T-helper 1 cell (primary cell): ENCODE results near the gene NRXN2.

ENCODE experiments used
- DNase-seq, 5 donors: peaks; one replicate each; pipeline ENCODE4 v3.0.0-alpha.2; 2012 to 2020

The NRXN2 gene

GRCh38 chr11:64560941-64561340, 162.1 kb downstream of the NRXN2 start:
- no peak for DNase-seq

GRCh38 chr11:64560139-64560771, 162.7 kb downstream of the NRXN2 start:
- DNase-seq: no peak

GRCh38 chr11:64559351-64560138, 163.5 kb downstream of the NRXN2 start:
- no peak for DNase-seq

- no peak for DNase-seq
These were observed 164.1 kb downstream of the NRXN2 start for GRCh38 chr11:64558869-64559268.

GRCh38 chr11:64558065-64558745, 164.8 kb downstream of the NRXN2 start:
- no peak for DNase-seq

- DNase-seq: no peak
These were observed 166.2 kb downstream of the NRXN2 start for GRCh38 chr11:64556721-64557250.
